ENCODE data around the gene SERPINI2. TPM values are rescaled to one million over a fixed set of nuclear protein-coding genes. Genes with fewer than 3 reads are reported as not detected.

The SERPINI2 gene
- total RNA-seq, 2 experiments from 2014 or later: not detected

DNA sequence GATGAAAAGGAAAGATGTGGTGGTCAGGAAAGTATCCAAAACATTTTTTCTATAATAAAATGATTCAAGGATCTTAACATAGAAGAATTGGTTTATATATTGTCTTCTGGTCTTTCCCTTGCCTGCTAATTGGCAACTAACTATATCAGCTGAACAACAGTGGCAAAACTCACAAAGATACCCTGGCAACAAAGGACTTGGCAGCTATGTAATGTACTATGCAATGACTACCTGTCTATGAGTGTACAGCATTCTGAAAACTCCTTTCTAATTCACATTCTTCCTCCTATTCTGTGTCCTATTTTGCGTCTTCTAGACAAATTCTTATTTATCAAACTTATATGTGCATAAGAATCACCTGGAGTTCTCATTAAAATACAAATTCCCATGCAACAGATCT, 15.7 kb upstream of the SERPINI2 start:
- ChIA-PET CTCF (ENCODE audit: unreplicated experiment) (no interaction called here), POLR2A (no interaction called here)
- BruUV-seq (replicated peaks): no TSS peak
- no peaks in the 10 kb centered on the region for H3K9me2 ChIP-seq (ENCODE audit: insufficient read depth, low read length)
- H2AFZ ChIP-seq (ENCODE audit: low read length): no peak overlapping the region
- no peak for TF ChIP-seq EZH2phosphoT487 (IDR thresholded peaks at IDR 0.05; ENCODE audit: borderline replicate concordance, low read depth, low read length)
- TF ChIP-seq, protein P1, sequence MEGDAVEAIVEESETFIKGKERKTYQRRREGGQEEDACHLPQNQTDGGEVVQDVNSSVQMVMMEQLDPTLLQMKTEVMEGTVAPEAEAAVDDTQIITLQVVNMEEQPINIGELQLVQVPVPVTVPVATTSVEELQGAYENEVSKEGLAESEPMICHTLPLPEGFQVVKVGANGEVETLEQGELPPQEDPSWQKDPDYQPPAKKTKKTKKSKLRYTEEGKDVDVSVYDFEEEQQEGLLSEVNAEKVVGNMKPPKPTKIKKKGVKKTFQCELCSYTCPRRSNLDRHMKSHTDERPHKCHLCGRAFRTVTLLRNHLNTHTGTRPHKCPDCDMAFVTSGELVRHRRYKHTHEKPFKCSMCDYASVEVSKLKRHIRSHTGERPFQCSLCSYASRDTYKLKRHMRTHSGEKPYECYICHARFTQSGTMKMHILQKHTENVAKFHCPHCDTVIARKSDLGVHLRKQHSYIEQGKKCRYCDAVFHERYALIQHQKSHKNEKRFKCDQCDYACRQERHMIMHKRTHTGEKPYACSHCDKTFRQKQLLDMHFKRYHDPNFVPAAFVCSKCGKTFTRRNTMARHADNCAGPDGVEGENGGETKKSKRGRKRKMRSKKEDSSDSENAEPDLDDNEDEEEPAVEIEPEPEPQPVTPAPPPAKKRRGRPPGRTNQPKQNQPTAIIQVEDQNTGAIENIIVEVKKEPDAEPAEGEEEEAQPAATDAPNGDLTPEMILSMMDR (conservative IDR thresholded peaks at IDR 0.05; ENCODE audit: low read length): no peak
- no peak overlapping the region for H3K27ac ChIP-seq (ENCODE audit: low read depth, low read length, poor library complexity, severe bottlenecking)
- no peaks in the 10 kb centered on the region for H4K20me1 ChIP-seq (ENCODE audit: insufficient read depth, low read length)
- H3K4me3 ChIP-seq (ENCODE audit: low read depth, low read length, poor library complexity, severe bottlenecking): no peak overlapping the region
- no peaks in the 10 kb centered on the region for H3K36me3 ChIP-seq (ENCODE audit: insufficient read depth, low read length)
- H3K4me2 ChIP-seq (ENCODE audit: low read length): no peak overlapping the region
- peaks cover 6% of the 10 kb centered on the region for H3K4me1 ChIP-seq (ENCODE audit: insufficient read depth, low read length, poor library complexity, severe bottlenecking)
- DNase-seq (ENCODE audit: low spot score): no peak
- H3K79me2 ChIP-seq (ENCODE audit: insufficient read depth, low read depth, low read length): no peaks in the 10 kb centered on the region
- no peaks in the 10 kb centered on the region for H3K9me3 ChIP-seq (ENCODE audit: low read length)
- intact Hi-C loops (cut with micrococcal nuclease; ENCODE audit: unreplicated experiment): no loop called here

DNA sequence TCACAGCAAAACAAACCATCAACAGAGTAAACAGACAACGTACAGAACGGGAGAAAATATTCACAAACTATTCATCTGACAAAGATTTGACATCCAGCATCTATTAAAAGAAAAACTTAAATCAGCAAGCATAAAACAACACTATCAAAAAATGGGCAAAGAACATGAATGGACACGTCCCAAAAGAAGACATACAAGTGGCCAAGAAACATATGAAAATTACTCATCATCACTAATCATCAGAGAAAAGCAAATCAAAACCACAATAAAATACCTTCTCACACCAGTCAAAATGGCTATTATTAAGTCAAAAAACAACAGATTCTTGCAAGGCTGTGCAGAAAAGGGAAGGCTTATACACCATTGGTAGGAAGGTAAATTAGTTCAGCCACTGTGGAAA, 13.7 kb upstream of the SERPINI2 start:
- ChIA-PET CTCF (ENCODE audit: unreplicated experiment) (no interaction called here), POLR2A (interaction anchor here (0.7 kb wide), 1 partner anchor 54 kb away, joined by 6 read pairs; no protein-coding TSS in a partner anchor)
- no peak overlapping the region for H3K4me3 ChIP-seq (ENCODE audit: low read depth, low read length, poor library complexity, severe bottlenecking)
- no peaks in the 10 kb centered on the region for H3K79me2 ChIP-seq (ENCODE audit: insufficient read depth, low read depth, low read length)
- H3K27ac ChIP-seq (ENCODE audit: low read depth, low read length, poor library complexity, severe bottlenecking): no peak overlapping the region
- no peak for DNase-seq (ENCODE audit: low spot score)
- intact Hi-C loops (cut with micrococcal nuclease; ENCODE audit: unreplicated experiment): no loop called here
- H2AFZ ChIP-seq (ENCODE audit: low read length): no peak overlapping the region
- H3K9me3 ChIP-seq (ENCODE audit: low read length): no peaks in the 10 kb centered on the region
- H3K4me2 ChIP-seq (ENCODE audit: low read length): no peak overlapping the region
- H4K20me1 ChIP-seq (ENCODE audit: insufficient read depth, low read length): no peaks in the 10 kb centered on the region
- no peaks in the 10 kb centered on the region for H3K9me2 ChIP-seq (ENCODE audit: insufficient read depth, low read length)
- no TSS peak for BruUV-seq (replicated peaks)
- no peak for TF ChIP-seq EZH2phosphoT487 (IDR thresholded peaks at IDR 0.05; ENCODE audit: borderline replicate concordance, low read depth, low read length)
- TF ChIP-seq, protein P1 (conservative IDR thresholded peaks at IDR 0.05; ENCODE audit: low read length): no peak
- peaks cover 6% of the 10 kb centered on the region for H3K4me1 ChIP-seq (ENCODE audit: insufficient read depth, low read length, poor library complexity, severe bottlenecking)
- H3K36me3 ChIP-seq (ENCODE audit: insufficient read depth, low read length): no peaks in the 10 kb centered on the region

DNA sequence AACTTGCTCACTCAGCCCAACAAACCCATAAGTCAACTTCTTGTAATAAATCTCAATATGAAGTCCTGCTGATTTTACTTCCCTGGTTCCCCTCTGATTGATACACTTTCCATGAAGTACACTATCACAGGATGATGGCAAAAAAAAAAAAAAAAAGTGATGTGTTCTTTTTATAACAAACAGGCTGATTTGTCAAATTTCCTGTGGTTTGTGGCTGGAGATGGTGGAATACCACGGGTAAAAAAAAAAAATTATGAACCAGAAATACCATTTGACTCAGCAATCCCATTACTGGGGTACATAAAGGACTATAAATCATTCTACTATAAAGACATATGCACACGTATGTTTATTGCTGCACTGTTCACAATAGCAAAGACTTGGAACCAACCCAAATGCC, 10.7 kb upstream of the SERPINI2 start:
- Histone ChIP-seq H3K9me2 (ENCODE audit: insufficient read depth, low read length) (no peaks in the 10 kb centered on the region), H3K27ac (ENCODE audit: low read depth, low read length, poor library complexity, severe bottlenecking) (no peak overlapping the region), H3K4me2 (ENCODE audit: low read length) (no peak overlapping the region), H3K79me2 (ENCODE audit: insufficient read depth, low read depth, low read length) (no peaks in the 10 kb centered on the region), H3K4me1 (ENCODE audit: insufficient read depth, low read length, poor library complexity, severe bottlenecking) (no peaks in the 10 kb centered on the region), H4K20me1 (ENCODE audit: insufficient read depth, low read length) (no peaks in the 10 kb centered on the region), H3K4me3 (ENCODE audit: low read depth, low read length, poor library complexity, severe bottlenecking) (no peak overlapping the region), H3K36me3 (ENCODE audit: insufficient read depth, low read length) (no peaks in the 10 kb centered on the region), H2AFZ (ENCODE audit: low read length) (no peak overlapping the region), H3K9me3 (ENCODE audit: low read length) (no peaks in the 10 kb centered on the region)
- CTCF ChIA-PET (ENCODE audit: unreplicated experiment): no interaction called here
- POLR2A ChIA-PET: no interaction called here
- BruUV-seq (replicated peaks): no TSS peak
- no peak for DNase-seq (ENCODE audit: low spot score)
- intact Hi-C loops (cut with micrococcal nuclease; ENCODE audit: unreplicated experiment): no loop called here
- TF ChIP-seq, protein P1 (conservative IDR thresholded peaks at IDR 0.05; ENCODE audit: low read length): no peak
- no peak for TF ChIP-seq EZH2phosphoT487 (IDR thresholded peaks at IDR 0.05; ENCODE audit: borderline replicate concordance, low read depth, low read length)

All from OCI-LY7 (cell line).